ENCODE measurements around the gene NSG1. TPM values are rescaled to one million over a fixed set of nuclear protein-coding genes. Genes with fewer than 3 reads are reported as not detected.

NSG1 gene
- total RNA-seq, 120 experiments from 2014 or later = 18.0 to 197 (median 112) TPM

Other genes starting within 250 kb of the NSG1 start
- not detected for gene OTOP1, start 160.2 kb upstream of the NSG1 start, total RNA-seq
- 10 to 100 TPM in 117 of 120 experiments, 1 to 10 TPM in 3; 9.1 to 32.5 (median 17.4) TPM for gene TMEM128, start 138.9 kb upstream of the NSG1 start, total RNA-seq
- 10 to 100 TPM in 7 of 120 experiments, 1 to 10 TPM in 113; 3.5 to 13.6 (median 7.0) TPM for gene LYAR, start 96.9 kb upstream of the NSG1 start, total RNA-seq
- 10 to 100 TPM in 47 of 120 experiments, 1 to 10 TPM in 73; 4.4 to 19.7 (median 9.2) TPM for gene ZBTB49, start 96.9 kb upstream of the NSG1 start, total RNA-seq
- gene STX18, start 154.9 kb downstream of the NSG1 start, total RNA-seq = 10 to 100 TPM; 17.3 to 46.2 (median 31.7) TPM

All from dorsolateral prefrontal cortex (tissue), 118 donors.